Suprapubic skin (tissue), 4 donors: ENCODE results near the gene CYP2U1. TPM values are rescaled to one million over a fixed set of nuclear protein-coding genes. Genes with fewer than 3 reads are reported as not detected.
"Not testable (repeated sequence)": the region's sequence is repeated elsewhere in the genome, so short reads cannot be mapped to it uniquely, and the experiment has no call there.

Experiments
- DNase-seq, 2 donors: peaks; one replicate each; pipeline ENCODE4 v3.0.0-alpha.2; 2019; ENCODE audit warnings: low spot score in 2 of 2
- H3K27ac ChIP-seq: fragments of 200-600 bp; sonication (generic); one replicate; pipeline ENCODE4 v1.5.1; 2019
- H3K27me3 ChIP-seq: fragments of 200-600 bp; sonication (generic); one replicate; pipeline ENCODE4 v1.5.1; 2019
- H3K36me3 ChIP-seq: fragments of 200-600 bp; sonication (generic); one replicate; pipeline ENCODE4 v1.5.1; 2019
- H3K4me1 ChIP-seq: fragments of 200-600 bp; sonication (generic); one replicate; pipeline ENCODE4 v1.5.1; 2019
- H3K4me3 ChIP-seq: fragments of 200-600 bp; sonication (generic); one replicate; pipeline ENCODE4 v1.5.1; 2019; ENCODE audit warnings: mild to moderate bottlenecking
- H3K9me3 ChIP-seq: fragments of 200-600 bp; sonication (generic); one replicate; pipeline ENCODE4 v1.5.1; 2019
- EP300 ChIP-seq: sonication (generic); formaldehyde crosslinking; IDR thresholded peaks from one replicate; pipeline ENCODE4 v1.6.1; 2017; ENCODE audit warnings: antibody characterized with exemption
- POLR2A ChIP-seq, 2 donors: fragments of 450-650 bp; IDR thresholded peaks; one replicate each; pipeline ENCODE4 v1.6.1; 2017; ENCODE audit warnings: antibody characterized with exemption in 2 of 2, mild to moderate bottlenecking in 2 of 2, moderate library complexity in 2 of 2
- POLR2AphosphoS5 ChIP-seq, 3 donors: sonication (generic); formaldehyde crosslinking; IDR thresholded peaks; one replicate each; pipeline ENCODE4 v1.6.1; 2017; ENCODE audit warnings: antibody characterized with exemption in 3 of 3
- WGBS: methylation state at CpG from one replicate; pipeline ENCODE4 v1.1.5; 2018; 5-methylcytosine and 5-hydroxymethylcytosine counted together
- total RNA-seq, 4 donors: library from RNA; depleted of rRNA; stranded (reverse); fragments of >200 nt; gene quantifications; one replicate each; pipeline ENCODE4 v1.1.0, GENCODE V29; 2016
- TF ChIP-seq, protein P1 (sequence below), 2 donors: fragments of 200-600 bp in 1 of 2; fragments of 450-650 bp in 1 of 2; sonication (generic) in 1 of 2; IDR thresholded peaks; one replicate each; pipeline ENCODE4 v1.5.1; 2016 to 2019; ENCODE audit warnings: antibody characterized with exemption in 2 of 2, mild to moderate bottlenecking in 1 of 2, moderate library complexity in 1 of 2

CYP2U1 gene
- total RNA-seq, 4 donors from 2014 or later = 3.3 to 8.7 (median 4.4) TPM

DNA sequence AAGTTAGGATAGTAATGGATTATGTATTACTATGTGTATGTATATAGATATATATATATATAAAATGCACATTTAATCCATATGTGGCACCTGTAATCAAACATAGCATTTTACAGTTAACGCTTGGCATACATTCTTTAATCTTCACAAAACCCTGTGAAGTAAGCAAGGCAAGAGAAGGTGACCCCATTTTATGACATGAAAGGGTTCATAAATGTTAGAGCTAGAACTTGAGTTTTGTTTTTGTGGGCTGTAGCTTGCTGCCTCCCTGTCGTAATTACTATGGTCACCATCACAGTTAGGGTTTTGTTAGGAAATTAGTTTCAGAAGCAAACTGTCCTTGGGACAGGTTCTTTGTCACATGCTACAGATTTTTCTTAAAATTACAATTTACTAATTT is 13.8 kb upstream of the CYP2U1 start:
- H3K27ac ChIP-seq = no peak overlapping the region
- DNase-seq = no peak
- H3K4me1 ChIP-seq = no peaks in the 10 kb centered on the region
- no peaks in the 10 kb centered on the region for H3K36me3 ChIP-seq
- no peak overlapping the region for H3K4me3 ChIP-seq
- no peaks in the 10 kb centered on the region for H3K27me3 ChIP-seq
- TF ChIP-seq POLR2A (IDR thresholded peaks at IDR 0.05) (no peak), POLR2AphosphoS5 (IDR thresholded peaks at IDR 0.05) (no peak), EP300 (no peak)
- TF ChIP-seq, protein P1, sequence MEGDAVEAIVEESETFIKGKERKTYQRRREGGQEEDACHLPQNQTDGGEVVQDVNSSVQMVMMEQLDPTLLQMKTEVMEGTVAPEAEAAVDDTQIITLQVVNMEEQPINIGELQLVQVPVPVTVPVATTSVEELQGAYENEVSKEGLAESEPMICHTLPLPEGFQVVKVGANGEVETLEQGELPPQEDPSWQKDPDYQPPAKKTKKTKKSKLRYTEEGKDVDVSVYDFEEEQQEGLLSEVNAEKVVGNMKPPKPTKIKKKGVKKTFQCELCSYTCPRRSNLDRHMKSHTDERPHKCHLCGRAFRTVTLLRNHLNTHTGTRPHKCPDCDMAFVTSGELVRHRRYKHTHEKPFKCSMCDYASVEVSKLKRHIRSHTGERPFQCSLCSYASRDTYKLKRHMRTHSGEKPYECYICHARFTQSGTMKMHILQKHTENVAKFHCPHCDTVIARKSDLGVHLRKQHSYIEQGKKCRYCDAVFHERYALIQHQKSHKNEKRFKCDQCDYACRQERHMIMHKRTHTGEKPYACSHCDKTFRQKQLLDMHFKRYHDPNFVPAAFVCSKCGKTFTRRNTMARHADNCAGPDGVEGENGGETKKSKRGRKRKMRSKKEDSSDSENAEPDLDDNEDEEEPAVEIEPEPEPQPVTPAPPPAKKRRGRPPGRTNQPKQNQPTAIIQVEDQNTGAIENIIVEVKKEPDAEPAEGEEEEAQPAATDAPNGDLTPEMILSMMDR (IDR thresholded peaks at IDR 0.05) = no peak
- H3K9me3 ChIP-seq = peaks cover 5% of the 10 kb centered on the region
- 95% methylated on average over 2 of the region's 2 CpGs for WGBS

DNA sequence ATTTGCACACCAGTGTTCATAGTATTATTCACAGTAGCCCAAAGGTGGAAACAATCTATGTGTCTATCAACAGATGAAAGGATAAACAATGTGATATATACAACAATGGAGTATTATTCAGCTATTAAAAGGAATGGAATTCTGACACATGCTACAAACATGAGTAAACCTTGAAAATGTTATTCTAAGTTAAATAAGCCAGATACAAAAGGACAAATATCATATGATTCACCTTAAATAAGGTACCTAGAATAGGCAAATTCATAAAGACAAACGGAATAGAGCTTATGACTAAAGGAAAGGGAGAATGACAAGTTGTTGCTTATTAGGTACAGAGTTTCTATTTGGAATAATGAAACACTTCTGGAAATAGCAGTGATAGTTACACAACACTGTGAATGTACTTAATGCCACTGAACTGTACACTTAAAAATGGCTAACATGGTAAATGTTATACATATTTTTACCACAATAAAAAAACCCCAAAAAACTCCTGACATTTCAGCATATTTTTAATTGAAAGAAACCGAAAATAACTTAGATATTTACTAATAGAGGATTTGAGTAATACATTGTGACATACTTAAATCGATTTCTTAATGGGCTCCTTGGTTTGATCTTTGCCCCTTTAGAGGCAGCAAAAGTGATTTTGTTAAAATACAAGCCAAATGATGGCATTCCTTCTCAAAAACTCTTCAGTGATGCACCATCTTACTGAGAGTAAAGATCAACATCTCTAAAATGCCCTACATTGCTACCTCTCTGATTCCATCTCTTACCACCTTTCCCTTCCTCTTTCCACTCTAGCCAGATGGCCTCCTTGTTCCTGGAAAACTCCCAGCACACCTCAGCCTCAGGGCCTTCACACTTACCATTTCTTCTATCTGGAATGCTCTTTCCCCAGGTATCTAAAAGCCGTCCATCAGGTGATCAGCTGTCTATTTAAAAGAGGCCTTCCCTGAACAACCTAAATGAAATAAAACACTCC is 8.6 kb upstream of the CYP2U1 start:
- Histone ChIP-seq H3K27ac (no peak overlapping the region), H3K9me3 (peaks cover 5% of the 10 kb centered on the region), H3K36me3 (no peaks in the 10 kb centered on the region), H3K4me1 (no peaks in the 10 kb centered on the region), H3K4me3 (no peak overlapping the region), H3K27me3 (no peaks in the 10 kb centered on the region)
- DNase-seq = no peak
- 79% methylated on average over 4 of the region's 4 CpGs for WGBS
- TF ChIP-seq EP300 = no peak
- no peak for TF ChIP-seq POLR2AphosphoS5 (IDR thresholded peaks at IDR 0.05)
- TF ChIP-seq POLR2A (IDR thresholded peaks at IDR 0.05) = no peak

DNA sequence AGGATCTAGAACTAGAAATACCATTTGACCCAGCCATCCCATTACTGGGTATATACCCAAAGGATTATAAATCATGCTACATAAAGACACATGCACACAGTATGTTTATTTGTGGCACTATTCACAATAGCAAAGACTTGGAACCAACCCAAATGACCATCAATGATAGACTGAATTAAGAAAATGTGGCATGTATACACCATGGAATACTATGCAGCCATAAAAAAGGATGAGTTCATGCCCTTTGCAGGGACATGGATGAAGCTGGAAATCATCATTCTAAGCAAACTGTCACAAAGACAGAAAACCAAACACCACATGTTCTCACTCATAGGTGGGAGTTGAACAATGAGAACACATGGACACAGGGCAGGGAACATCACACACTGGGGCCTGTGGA is 5.6 kb upstream of the CYP2U1 start:
- H3K27ac ChIP-seq, H3K36me3 ChIP-seq, H3K4me3 ChIP-seq, H3K27me3 ChIP-seq, DNase-seq, H3K9me3 ChIP-seq, H3K4me1 ChIP-seq: not testable (repeated sequence)

DNA sequence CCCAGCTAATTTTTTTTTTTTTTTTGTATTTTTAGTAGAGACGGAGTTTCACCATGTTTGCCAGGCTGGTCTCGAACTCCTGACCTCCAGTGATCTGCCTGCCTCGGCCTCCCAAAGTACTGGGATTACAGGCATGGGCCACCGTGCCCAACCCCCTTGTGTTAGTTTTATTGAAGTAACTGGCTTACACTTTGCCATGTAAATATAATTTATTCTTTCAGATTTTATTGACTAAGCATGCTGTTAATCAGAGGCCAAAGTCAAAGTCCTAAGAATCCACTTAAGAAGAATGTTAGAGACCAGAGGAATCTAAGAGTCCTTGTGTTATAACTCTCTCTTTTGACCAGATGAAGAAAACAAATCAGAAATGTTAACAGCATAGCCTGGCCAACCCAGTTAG is 4.5 kb upstream of the CYP2U1 start:
- not testable (repeated sequence) for H3K4me3 ChIP-seq, H3K36me3 ChIP-seq, DNase-seq, H3K27ac ChIP-seq, H3K9me3 ChIP-seq, H3K27me3 ChIP-seq
- H3K4me1 ChIP-seq = peaks cover 10% of the 10 kb centered on the region
- 84% methylated on average over 4 of the region's 4 CpGs for WGBS

DNA sequence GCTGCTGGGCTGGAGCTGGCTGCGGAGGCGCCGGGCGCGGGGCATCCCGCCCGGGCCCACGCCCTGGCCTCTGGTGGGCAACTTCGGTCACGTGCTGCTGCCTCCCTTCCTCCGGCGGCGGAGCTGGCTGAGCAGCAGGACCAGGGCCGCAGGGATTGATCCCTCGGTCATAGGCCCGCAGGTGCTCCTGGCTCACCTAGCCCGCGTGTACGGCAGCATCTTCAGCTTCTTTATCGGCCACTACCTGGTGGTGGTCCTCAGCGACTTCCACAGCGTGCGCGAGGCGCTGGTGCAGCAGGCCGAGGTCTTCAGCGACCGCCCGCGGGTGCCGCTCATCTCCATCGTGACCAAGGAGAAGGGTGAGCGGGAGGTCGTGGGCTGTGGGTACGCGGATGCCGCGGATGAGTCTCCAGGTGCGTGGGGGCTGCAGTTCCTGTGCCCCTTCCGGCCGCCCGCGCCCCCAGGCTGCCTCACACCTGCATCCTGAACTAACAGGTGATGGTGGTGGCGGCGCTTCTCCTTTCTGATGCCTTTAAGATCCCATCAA is 499 bp downstream of the CYP2U1 start:
- 6% methylated on average over 7 of the region's 45 CpGs for WGBS
- no peaks in the 10 kb centered on the region for H3K27me3 ChIP-seq
- H3K27ac ChIP-seq = peak overlapping the region; percentile 68

DNA sequence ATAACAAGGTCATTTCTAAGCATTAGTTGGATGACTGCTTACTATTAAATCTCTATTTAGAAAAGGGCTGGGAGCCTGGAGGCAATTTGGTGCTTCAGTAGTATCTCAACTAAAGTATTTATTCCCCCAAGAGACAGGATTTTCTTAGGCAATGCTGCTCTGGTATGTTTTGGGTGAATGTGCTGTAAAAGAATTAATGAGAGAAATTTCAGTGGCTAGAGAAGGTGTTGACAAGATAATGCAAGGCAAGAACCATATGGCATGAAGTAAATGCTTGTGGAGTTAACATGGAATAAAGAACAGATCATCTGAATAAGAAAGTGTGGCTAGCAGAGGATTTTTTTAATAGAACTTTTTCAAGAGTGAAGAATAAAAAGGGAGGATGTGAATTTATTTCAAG is 3.9 kb downstream of the CYP2U1 start:
- H3K9me3 ChIP-seq = no peaks in the 10 kb centered on the region
- no peaks in the 10 kb centered on the region for H3K27me3 ChIP-seq
- H3K27ac ChIP-seq = no peak overlapping the region
- no peak for TF ChIP-seq POLR2A (IDR thresholded peaks at IDR 0.05)
- TF ChIP-seq POLR2AphosphoS5 (IDR thresholded peaks at IDR 0.05) = no peak
- no peak for TF ChIP-seq EP300
- TF ChIP-seq, protein P1 (IDR thresholded peaks at IDR 0.05) = no peak
- DNase-seq = no peak
- H3K4me1 ChIP-seq = peaks cover 20% of the 10 kb centered on the region
- H3K4me3 ChIP-seq = no peak overlapping the region
- no peaks in the 10 kb centered on the region for H3K36me3 ChIP-seq

More for the DNA sequence above, 499 bp downstream of the CYP2U1 start:
- H3K9me3 ChIP-seq = no peaks in the 10 kb centered on the region
- H3K4me3 ChIP-seq = peak overlapping the region; percentile 80
- peak; percentile 70 to 75 for DNase-seq
- H3K36me3 ChIP-seq = no peaks in the 10 kb centered on the region
- H3K4me1 ChIP-seq = peaks cover 20% of the 10 kb centered on the region
- TF ChIP-seq, protein P1 (IDR thresholded peaks at IDR 0.05) = no peak
- TF ChIP-seq EP300 (no peak), POLR2A (IDR thresholded peaks at IDR 0.05) (no peak), POLR2AphosphoS5 (IDR thresholded peaks at IDR 0.05) (no peak)
